ENCODE measurements around the gene ATXN1. TPM values are rescaled to one million over a fixed set of nuclear protein-coding genes. Genes with fewer than 3 reads are reported as not detected.

ATXN1 gene
- total RNA-seq, 3 donors from 2014 or later = 30.4 to 87.3 (median 50.1) TPM

DNA sequence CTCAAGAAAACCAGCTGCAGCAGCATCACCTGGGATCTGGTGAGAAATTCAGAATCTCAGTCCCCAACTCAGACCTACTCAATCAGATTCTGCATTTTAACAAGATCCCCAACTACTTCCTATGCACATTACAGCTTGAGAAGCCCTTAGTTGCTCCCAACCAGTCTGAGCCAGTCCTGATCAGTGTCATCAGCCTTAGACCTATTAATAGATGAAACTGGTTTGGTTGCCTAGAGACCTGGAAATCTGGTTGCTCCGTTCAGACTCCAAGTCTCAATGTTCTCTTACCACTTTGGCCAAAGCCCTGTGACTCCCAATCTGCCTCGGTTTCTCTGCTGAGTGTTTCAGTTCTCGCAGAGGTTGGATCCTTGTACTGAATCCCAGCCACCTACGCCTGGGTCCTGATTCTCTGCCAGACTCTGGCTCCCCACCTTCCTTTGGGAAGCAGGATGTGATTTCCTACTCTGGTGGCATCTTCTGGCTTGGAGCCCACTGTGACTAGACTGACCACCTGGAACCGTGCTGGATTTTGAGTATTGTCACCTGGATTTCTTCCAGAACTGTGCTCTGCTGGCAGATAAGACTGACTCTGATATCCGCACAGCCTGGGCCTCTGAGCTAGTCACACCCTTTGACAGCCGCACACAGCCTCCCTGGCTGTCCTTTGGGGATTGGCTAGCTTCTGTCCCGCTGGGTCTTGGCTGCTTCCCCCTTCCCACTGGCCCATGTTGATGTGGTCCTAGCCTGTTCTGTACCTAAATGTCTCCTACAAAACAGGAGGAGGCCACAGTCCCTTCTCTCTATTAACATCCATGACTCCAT lies 20.3 kb upstream of the ATXN1 start:
- ATAC-seq (no peak), DNase-seq (no peak)
- intact Hi-C loops (cut with DNase I, micrococcal nuclease) = no loop called here
- no peak overlapping the region for H3K4me3 ChIP-seq
- no peaks in the 10 kb centered on the region for H3K4me1 ChIP-seq (ENCODE audit: low read depth)
- H3K36me3 ChIP-seq (ENCODE audit: low read depth) = no peaks in the 10 kb centered on the region
- TF ChIP-seq, protein P1, sequence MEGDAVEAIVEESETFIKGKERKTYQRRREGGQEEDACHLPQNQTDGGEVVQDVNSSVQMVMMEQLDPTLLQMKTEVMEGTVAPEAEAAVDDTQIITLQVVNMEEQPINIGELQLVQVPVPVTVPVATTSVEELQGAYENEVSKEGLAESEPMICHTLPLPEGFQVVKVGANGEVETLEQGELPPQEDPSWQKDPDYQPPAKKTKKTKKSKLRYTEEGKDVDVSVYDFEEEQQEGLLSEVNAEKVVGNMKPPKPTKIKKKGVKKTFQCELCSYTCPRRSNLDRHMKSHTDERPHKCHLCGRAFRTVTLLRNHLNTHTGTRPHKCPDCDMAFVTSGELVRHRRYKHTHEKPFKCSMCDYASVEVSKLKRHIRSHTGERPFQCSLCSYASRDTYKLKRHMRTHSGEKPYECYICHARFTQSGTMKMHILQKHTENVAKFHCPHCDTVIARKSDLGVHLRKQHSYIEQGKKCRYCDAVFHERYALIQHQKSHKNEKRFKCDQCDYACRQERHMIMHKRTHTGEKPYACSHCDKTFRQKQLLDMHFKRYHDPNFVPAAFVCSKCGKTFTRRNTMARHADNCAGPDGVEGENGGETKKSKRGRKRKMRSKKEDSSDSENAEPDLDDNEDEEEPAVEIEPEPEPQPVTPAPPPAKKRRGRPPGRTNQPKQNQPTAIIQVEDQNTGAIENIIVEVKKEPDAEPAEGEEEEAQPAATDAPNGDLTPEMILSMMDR (IDR thresholded peaks at IDR 0.05) = no peak
- no peaks in the 10 kb centered on the region for H3K9me3 ChIP-seq

- DNase-seq (no peak), ATAC-seq (no peak)
- TF ChIP-seq, protein P1 (IDR thresholded peaks at IDR 0.05) = no peak
- Histone ChIP-seq H3K9me3 (no peaks in the 10 kb centered on the region), H3K4me3 (no peak overlapping the region), H3K4me1 (ENCODE audit: low read depth) (no peaks in the 10 kb centered on the region), H3K36me3 (ENCODE audit: low read depth) (no peaks in the 10 kb centered on the region)
- intact Hi-C loops (cut with DNase I, micrococcal nuclease) = no loop called here
These were observed 17.3 kb upstream of the ATXN1 start for GRCh38 chr6:16778521-16778920.

DNA sequence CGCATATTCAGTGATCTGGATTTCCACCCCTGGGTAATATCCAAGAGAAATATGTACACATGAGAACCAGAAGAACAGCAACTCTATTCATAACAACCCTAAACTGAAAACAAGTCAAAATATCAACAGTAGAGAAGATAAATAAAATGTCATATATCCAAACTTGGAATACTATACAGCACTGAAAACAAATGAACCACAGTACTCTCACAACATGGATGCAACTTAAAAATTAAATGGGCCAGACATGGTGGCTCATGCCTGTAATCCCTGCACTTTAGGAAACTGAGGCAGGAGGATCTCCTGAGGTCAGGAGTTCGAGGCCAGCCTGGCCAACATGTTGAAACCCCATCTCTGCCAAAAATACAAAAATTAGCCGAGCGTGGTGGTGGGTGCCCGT lies 16.5 kb upstream of the ATXN1 start:
- Histone ChIP-seq H3K4me1 (ENCODE audit: low read depth) (no peaks in the 10 kb centered on the region), H3K4me3 (no peak overlapping the region), H3K36me3 (ENCODE audit: low read depth) (no peaks in the 10 kb centered on the region), H3K9me3 (no peaks in the 10 kb centered on the region)
- intact Hi-C loops (cut with DNase I, micrococcal nuclease) = no loop called here
- ATAC-seq (no peak), DNase-seq (no peak)
- TF ChIP-seq, protein P1 (IDR thresholded peaks at IDR 0.05) = no peak

DNA sequence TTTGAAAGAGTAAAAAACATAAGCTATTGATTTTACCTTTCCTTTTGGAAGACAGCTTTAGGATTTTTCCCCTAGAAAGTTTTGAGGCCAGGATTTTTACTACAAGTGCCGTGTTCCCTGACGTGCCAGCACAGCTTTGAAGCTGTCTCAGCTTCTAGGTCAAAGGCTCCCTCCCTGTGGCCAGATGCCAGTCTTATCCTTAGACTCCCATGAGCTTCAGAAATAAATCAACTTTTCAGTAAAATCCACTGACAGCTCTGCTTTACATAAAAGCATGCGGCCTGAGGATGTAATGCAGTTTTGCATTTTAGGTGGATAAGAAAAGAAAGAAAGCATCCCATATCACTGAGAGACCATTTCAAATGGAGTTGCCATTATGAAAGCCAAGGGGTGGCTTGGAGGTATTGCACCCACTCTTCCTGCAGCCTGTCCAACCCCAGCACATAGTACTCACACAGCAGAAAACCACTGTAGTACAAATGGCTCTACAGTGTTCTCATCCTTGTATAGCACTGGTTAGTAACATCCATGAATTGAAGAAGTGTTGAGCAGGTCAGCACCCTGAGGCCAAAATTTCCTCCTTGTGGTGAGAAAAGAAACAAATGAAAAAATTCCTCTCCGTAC lies 15.2 kb upstream of the ATXN1 start:
- ATAC-seq = no peak
- intact Hi-C loops (cut with DNase I, micrococcal nuclease) = no loop called here
- TF ChIP-seq, protein P1 (IDR thresholded peaks at IDR 0.05) = no peak
- Histone ChIP-seq H3K9me3 (no peaks in the 10 kb centered on the region), H3K36me3 (ENCODE audit: low read depth) (no peaks in the 10 kb centered on the region), H3K4me3 (no peak overlapping the region), H3K4me1 (ENCODE audit: low read depth) (no peaks in the 10 kb centered on the region)
- DNase-seq = no peak

- intact Hi-C loops (cut with DNase I, micrococcal nuclease) = no loop called here
- Histone ChIP-seq H3K36me3 (ENCODE audit: low read depth) (no peaks in the 10 kb centered on the region), H3K4me3 (no peak overlapping the region), H3K9me3 (no peaks in the 10 kb centered on the region), H3K4me1 (ENCODE audit: low read depth) (no peaks in the 10 kb centered on the region)
- TF ChIP-seq, protein P1 (IDR thresholded peaks at IDR 0.05) = no peak
- ATAC-seq (no peak), DNase-seq (no peak)
These were observed 13.2 kb upstream of the ATXN1 start for GRCh38 chr6:16774437-16774836.

Data from mucosa of descending colon (tissue), 3 donors.